ENCODE results near the gene ACADSB. TPM values are rescaled to one million over a fixed set of nuclear protein-coding genes. Genes with fewer than 3 reads are reported as not detected.

ACADSB gene
- polyA plus RNA-seq, 1 experiment = 16.1 TPM

DNA sequence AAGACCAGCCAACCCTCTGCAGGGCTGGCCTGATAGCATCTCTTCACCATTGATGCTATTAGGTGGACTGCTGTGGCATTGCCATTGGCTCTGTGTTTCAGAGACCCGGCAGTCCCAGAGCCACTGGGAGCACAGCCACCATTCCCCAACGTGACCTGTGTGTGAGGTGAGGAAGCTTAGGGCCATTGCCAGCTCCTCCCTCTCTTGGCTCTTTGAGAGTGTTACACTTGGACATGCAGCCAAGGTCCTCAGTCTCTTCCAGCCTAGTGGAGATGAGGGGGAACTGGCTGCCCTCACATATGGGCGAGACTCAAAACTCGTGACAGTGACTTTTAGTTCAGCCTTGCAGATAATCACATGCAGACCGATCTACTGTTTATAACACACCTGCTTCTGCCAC lies 87.6 kb downstream of the ACADSB start:
- ChIA-PET POLR2A (no interaction called here), CTCF (no interaction called here)
- Histone ChIP-seq H3K27me3 (ENCODE audit: control insufficient read depth, insufficient read depth, low read length) (no peaks in the 10 kb centered on the region), H3K9me3 (ENCODE audit: control insufficient read depth, insufficient read depth, low read length) (peaks cover 4% of the 10 kb centered on the region; the same call in 1 of the 2 replicates), H3K4me3 (ENCODE audit: low read depth, low read length) (no peak overlapping the region), H3K27ac (ENCODE audit: low read depth, low read length) (no peak overlapping the region)
- DNase-seq (ENCODE audit: low read depth, low spot score) = no peak
- TF ChIP-seq, protein P1, sequence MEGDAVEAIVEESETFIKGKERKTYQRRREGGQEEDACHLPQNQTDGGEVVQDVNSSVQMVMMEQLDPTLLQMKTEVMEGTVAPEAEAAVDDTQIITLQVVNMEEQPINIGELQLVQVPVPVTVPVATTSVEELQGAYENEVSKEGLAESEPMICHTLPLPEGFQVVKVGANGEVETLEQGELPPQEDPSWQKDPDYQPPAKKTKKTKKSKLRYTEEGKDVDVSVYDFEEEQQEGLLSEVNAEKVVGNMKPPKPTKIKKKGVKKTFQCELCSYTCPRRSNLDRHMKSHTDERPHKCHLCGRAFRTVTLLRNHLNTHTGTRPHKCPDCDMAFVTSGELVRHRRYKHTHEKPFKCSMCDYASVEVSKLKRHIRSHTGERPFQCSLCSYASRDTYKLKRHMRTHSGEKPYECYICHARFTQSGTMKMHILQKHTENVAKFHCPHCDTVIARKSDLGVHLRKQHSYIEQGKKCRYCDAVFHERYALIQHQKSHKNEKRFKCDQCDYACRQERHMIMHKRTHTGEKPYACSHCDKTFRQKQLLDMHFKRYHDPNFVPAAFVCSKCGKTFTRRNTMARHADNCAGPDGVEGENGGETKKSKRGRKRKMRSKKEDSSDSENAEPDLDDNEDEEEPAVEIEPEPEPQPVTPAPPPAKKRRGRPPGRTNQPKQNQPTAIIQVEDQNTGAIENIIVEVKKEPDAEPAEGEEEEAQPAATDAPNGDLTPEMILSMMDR (IDR thresholded peaks at IDR 0.05; ENCODE audit: low read depth, low read length) = no peak

DNA sequence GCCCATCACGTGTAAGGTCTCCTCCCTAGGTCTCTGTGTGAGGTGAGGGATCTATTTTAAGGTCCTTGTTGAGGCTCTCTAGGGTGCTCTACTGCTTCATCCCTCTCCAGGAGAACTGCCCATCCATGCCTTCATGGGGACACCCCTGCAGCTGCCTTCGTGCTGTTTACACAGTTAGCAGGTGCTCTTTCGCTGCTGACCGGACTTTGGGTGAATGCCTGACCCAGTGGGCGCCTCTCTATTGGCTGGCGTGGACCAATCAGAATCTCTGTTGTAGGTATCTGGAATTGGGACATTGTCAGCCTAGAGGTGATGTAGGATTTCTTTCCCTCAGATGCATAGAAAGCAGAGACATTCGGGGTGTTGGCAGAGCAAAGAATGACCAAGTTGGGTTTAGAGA lies 88.2 kb downstream of the ACADSB start:
- Histone ChIP-seq H3K4me3 (ENCODE audit: low read depth, low read length) (no peak overlapping the region), H3K27me3 (ENCODE audit: control insufficient read depth, insufficient read depth, low read length) (no peaks in the 10 kb centered on the region), H3K9me3 (ENCODE audit: control insufficient read depth, insufficient read depth, low read length) (peaks cover 4% of the 10 kb centered on the region; the same call in 1 of the 2 replicates), H3K27ac (ENCODE audit: low read depth, low read length) (no peak overlapping the region)
- no peak for DNase-seq (ENCODE audit: low read depth, low spot score)
- POLR2A ChIA-PET = no interaction called here
- CTCF ChIA-PET = no interaction called here
- TF ChIP-seq, protein P1 (IDR thresholded peaks at IDR 0.05; ENCODE audit: low read depth, low read length) = no peak

DNA sequence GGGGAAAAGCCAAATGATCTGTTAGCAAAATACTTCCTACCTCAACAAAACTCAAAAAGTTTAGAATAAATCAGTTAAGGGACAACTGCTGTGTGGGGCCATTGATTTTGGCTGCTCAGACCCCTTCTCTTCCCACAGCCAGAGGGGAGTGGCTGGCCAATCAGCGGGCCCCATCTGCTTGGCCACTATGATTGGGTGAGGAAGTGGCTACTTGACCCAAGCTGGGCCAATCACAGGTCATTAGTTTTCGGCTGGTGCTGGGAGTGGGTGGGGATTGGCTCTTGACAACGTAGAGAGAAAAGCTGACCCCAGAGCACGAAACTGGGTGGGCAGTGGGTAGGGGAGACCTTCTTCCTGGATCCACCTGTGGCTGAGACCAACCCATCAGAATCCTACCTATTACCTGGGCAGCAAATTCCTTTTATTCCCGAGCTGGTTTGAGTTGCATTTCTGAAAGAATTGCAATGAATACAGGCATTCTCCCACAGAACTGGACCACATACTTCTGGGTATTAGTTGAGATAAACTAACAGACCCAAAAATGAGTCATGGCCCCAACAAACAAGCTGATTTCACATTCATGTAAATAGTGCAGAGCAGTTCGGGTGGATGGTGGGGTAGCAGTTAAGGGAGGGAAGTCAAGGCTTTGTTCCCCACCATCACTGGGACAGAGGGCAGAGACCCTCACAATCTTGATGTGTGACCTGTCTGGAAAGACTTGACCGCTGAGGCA lies 91.4 kb downstream of the ACADSB start:
- TF ChIP-seq, protein P1 (IDR thresholded peaks at IDR 0.05; ENCODE audit: low read depth, low read length) = no peak
- Histone ChIP-seq H3K4me3 (ENCODE audit: low read depth, low read length) (no peak overlapping the region), H3K9me3 (ENCODE audit: control insufficient read depth, insufficient read depth, low read length) (peaks cover 4% of the 10 kb centered on the region; the same call in 1 of the 2 replicates), H3K27me3 (ENCODE audit: control insufficient read depth, insufficient read depth, low read length) (no peaks in the 10 kb centered on the region), H3K27ac (ENCODE audit: low read depth, low read length) (no peak overlapping the region)
- CTCF ChIA-PET = no interaction called here
- POLR2A ChIA-PET = no interaction called here
- DNase-seq (ENCODE audit: low read depth, low spot score) = no peak

DNA sequence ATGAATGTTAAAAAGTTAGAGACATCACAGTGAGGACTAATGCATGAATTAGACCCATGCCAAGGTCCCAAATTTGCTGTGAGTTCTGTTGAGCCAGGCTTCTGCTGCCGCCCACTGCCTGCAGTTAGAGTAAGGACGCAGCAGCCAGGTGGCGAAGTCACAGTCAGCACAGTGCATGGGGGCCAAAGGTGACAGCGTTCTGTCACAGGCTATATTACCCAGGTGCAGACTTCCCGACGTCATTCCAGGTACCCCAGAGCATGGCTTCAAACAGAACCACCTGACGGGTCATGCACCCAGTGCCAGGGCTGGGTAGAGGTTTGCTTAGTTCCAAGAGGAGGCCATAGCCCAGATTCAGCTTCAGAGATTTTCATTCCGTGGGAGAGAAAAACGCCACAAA lies 93.1 kb downstream of the ACADSB start:
- CTCF ChIA-PET = no interaction called here
- TF ChIP-seq, protein P1 (IDR thresholded peaks at IDR 0.05; ENCODE audit: low read depth, low read length) = no peak

DNA sequence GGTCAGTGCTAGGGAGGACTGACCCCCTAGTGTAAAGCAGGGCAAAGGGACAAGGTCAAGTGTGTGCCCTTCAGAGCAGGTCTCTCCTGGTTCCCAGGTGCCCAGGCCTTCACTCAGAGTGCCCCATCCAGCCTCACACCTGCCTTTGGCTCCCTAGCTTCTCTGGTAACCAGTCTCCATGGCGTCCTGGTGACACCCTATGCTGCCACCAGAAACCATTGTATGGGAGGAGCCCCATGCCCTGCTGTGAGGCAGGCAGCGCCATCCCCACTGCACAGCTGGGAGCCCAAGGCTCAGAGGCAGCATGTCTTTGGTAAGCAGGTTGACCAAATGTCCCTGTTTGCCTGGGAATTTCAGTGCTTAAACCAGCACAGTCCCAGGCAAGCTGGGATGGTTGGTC lies 93.9 kb downstream of the ACADSB start:
- ChIA-PET POLR2A (no interaction called here), CTCF (no interaction called here)
- Histone ChIP-seq H3K9me3 (ENCODE audit: control insufficient read depth, insufficient read depth, low read length) (peaks cover 4% of the 10 kb centered on the region; the same call in 1 of the 2 replicates), H3K27ac (ENCODE audit: low read depth, low read length) (no peak overlapping the region), H3K4me3 (ENCODE audit: low read depth, low read length) (no peak overlapping the region), H3K27me3 (ENCODE audit: control insufficient read depth, insufficient read depth, low read length) (no peaks in the 10 kb centered on the region)
- DNase-seq (ENCODE audit: low read depth, low spot score) = no peak
- TF ChIP-seq, protein P1 (IDR thresholded peaks at IDR 0.05; ENCODE audit: low read depth, low read length) = no peak

More for the DNA sequence above, 93.1 kb downstream of the ACADSB start:
- peaks cover 4% of the 10 kb centered on the region; the same call in 1 of the 2 replicates for H3K9me3 ChIP-seq (ENCODE audit: control insufficient read depth, insufficient read depth, low read length)
- no peak overlapping the region for H3K4me3 ChIP-seq (ENCODE audit: low read depth, low read length)
- no peak overlapping the region for H3K27ac ChIP-seq (ENCODE audit: low read depth, low read length)
- POLR2A ChIA-PET = no interaction called here
- H3K27me3 ChIP-seq (ENCODE audit: control insufficient read depth, insufficient read depth, low read length) = no peaks in the 10 kb centered on the region
- no peak for DNase-seq (ENCODE audit: low read depth, low spot score)
